GM12864 (cell line): ENCODE data around the gene ZNF765.
"Not testable (repeated sequence)": the region's sequence is repeated elsewhere in the genome, so short reads cannot be mapped to it uniquely, and the experiment has no call there.

Experiments used
- DNase-seq: peaks from one replicate; pipeline ENCODE4 v3.0.0-alpha.2; 2011; ENCODE audit warnings: low read depth
- H3K4me3 ChIP-seq: 2 replicates; pipeline ENCODE4 v1.5.1; 2011; ENCODE audit warnings: mild to moderate bottlenecking, low read depth, low read length, control low read depth
- TF ChIP-seq, protein P1 (sequence below): IDR thresholded peaks from 2 replicates; pipeline ENCODE4 v1.5.1; 2011; ENCODE audit warnings: low read depth, mild to moderate bottlenecking, moderate library complexity, low read length, control low read depth, inconsistent platforms; ENCODE audit errors: missing control alignments

ZNF765 gene

DNA sequence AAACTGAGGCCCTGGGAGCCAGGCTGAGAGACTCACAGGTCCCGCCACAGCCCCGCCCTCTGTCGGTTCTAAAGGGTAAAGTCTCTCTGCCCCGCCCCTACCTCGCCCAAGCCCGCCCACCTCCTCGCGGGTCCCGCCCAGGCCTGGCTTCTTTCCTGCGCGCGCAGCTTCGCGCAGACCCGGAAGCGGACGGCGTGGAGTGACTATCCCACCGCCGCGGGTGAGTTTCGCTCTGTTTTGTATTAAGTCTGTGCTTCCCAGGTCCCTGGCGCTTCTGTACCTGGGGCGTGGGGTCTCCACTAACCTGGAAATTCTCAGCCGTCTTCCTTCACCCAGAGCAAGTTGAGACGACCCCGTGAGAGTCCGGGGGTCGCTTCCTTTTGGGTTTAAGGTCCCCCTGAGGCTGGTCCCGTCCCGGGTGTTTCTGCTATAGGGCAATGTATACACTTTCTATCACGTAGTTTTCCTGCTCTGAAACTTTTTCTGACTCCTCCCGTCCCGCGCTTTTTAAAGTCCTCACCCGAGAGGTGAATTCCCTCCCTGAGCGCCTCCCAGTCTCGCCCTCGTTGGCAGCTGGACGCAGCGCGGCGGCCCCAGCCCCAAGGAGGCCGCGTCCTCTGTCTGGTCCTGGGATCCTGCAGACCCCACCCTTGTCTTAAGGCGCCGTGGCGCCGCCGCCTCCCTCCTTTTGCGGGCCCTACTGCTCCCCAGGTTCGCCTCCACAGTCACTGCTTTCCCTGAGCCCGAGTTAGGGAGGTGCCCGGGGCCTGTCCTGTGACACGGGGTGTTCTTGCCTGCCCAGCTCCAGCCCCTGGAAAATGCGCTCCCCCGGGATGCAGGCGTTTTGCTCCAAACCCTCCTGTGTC is at the start of gene ZNF765:
Gene ZNF765 (plus strand): TSS at position 176 of the 866 bp plus-strand sequence. CDS start 2,867 bp downstream, outside the sequence.
- TF ChIP-seq, protein P1, sequence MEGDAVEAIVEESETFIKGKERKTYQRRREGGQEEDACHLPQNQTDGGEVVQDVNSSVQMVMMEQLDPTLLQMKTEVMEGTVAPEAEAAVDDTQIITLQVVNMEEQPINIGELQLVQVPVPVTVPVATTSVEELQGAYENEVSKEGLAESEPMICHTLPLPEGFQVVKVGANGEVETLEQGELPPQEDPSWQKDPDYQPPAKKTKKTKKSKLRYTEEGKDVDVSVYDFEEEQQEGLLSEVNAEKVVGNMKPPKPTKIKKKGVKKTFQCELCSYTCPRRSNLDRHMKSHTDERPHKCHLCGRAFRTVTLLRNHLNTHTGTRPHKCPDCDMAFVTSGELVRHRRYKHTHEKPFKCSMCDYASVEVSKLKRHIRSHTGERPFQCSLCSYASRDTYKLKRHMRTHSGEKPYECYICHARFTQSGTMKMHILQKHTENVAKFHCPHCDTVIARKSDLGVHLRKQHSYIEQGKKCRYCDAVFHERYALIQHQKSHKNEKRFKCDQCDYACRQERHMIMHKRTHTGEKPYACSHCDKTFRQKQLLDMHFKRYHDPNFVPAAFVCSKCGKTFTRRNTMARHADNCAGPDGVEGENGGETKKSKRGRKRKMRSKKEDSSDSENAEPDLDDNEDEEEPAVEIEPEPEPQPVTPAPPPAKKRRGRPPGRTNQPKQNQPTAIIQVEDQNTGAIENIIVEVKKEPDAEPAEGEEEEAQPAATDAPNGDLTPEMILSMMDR: peak; percentile 50
- DNase-seq: peak; percentile 65

DNA sequence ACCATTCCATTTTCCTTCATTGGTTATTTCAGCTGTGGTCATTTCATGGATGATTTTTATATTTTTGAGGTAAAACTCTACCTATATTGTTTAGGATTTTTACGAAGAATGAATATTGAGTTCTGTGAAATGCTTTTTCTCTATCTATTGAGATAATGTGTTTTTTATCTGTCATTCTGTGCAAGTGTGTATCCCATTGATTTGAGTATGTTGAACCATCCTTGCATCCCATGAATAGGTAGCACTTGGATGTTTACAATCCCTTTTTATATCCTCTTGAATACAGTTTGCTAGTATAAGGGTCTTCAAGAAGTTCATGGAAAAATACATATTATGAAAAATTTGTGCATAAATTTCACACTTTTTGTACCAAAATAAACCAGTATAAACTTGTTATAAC is 39.2 kb upstream of the ZNF765 start:
- H3K4me3 ChIP-seq: no peak overlapping the region
- TF ChIP-seq, protein P1: no peak
- DNase-seq: no peak

More for the DNA sequence above, at the start of gene ZNF765:
- peak within 1 kb of the TSS; percentile 81 for H3K4me3 ChIP-seq

DNA sequence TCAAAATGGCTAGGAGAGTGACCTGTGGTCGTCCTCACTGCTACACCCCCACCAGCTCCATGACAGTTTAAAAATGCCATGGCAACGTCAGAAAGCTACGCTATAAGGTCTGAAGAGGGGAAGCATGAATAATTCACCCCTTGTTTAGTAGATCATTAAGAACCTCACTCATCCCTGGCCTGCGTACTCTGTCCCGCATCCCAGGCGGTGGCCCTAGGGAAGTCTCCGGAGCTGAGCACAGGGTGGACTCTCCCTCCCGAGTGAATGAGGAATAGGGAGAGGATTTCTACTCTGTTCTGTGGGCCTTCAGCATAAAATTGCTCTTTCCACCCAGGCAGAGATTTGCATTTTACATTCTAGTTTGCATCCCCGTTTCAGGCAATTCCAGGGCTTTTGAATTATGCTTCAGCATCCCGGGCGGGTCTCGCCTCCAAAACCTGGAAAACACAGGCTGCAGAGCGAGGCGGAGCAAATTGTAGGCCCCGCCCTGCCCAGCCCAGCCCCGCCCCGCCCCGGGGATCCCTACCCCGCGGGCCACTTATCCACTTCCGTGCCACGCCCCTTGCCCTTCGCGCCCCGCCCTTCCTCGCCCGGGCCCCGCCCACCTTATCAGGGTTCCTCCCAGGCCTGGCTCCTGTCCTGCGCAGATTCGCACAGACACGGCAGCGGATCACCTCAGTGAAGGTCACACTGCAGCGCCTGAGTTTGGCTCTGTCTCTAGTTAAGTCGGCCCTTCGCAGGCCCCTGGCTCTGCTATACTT is 36.9 kb upstream of the ZNF765 start:
- H3K4me3 ChIP-seq: no peak overlapping the region
- TF ChIP-seq, protein P1: no peak
- DNase-seq: no peak

DNA sequence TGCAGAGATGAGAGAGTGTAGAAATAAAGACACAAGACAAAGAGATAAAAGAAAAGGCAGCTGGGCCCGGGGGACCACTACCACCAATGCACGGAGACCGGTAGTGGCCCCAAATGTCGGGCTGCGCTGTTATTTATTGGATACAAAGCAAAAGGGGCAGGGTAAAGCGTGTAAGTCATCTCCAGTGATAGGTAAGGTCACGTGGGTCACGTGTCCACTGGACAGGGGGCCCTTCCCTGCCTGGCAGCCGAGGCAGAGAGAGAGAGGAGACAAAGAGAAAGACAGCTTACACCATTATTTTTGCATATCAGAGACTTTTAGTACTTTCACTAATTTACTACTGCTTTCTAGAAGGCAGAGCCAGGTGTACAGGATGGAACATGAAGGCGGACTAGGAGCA is 34.9 kb upstream of the ZNF765 start:
- not testable (repeated sequence) for H3K4me3 ChIP-seq, DNase-seq

DNA sequence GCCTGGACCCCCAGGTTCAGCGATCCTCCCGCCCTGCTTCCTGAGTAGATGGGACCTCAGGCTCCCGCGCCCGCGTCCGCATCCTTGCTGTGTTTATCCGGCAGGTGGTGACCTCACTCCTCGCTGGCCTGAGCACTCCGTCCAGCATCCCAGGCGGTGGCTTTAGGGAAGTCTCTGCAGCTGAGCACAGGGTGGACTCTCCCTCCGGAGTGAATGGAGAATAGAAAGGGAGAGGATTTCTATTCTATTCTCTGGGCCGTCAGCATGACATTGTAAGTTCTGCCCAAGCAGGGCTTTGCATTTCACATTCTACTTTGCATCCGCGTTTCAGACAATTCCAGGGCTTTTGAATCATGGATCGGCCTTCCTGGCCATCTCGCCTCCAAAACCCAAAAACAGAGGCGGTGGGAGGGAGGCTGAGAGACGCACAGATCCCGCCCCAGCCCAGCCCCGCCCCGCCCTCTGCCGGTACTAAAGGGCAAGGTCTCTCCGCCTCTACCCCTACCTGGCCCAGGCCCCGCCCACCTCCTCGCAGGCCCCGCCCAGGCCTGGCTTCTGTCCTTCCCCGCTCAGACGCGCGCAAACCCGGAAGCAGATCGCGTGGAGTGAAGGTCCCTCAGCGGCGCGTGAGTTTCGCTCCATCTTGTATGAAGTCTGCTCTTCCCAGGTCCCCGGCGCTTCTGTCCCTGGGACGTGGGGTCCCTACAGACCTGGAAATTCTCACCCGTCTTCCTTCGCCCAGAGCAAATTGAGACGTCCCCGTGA is 29.6 kb upstream of the ZNF765 start, which contains the start of gene ZNF525:
Gene ZNF525 (plus strand): TSS at position 572 of the 765 bp plus-strand sequence. CDS start 6,577 bp downstream, outside the sequence.
- H3K4me3 ChIP-seq: peak within 1 kb of the TSS; percentile 74
- DNase-seq: peak; percentile 71
- TF ChIP-seq, protein P1: peak; percentile 22

DNA sequence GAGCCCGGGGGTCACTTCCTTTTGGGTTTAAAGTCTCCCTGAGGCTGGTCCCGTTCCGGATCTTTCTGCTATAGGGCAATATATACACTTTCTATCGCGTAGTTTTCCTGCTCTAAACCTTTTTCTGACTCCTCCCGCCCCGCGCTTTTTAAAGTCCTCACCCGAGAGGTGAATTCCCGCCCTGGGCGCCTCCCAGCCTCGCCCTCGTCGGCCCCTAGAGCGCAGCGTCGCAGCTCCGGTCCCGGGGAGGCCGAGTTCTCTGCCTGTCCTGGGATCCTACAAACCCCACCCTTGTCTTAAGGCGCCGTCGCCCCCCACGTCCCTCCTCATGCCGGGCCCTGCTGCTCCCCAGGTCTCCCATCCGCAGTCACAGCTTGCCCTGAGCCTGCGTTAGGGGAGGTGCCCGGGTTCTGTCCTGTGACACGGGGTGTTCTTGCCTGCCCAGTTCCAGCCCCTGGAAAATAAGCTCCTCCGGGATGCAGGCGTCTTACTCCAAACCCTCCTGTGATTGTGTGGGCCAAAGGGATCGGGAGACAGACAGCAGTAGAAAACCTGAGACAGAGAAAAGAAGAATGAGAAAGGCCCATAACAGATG is 29.0 kb upstream of the ZNF765 start:
- H3K4me3 ChIP-seq: peak overlapping the region; percentile 74
- DNase-seq: no peak
- TF ChIP-seq, protein P1: no peak
